Measurements from ENCODE around the gene MAP4K4. TPM values are rescaled to one million over a fixed set of nuclear protein-coding genes. Genes with fewer than 3 reads are reported as not detected.

MAP4K4 gene
- total and polyA plus RNA-seq, 2 of the 4 experiments (the other 2 are of a cell fraction), result 89.4 to 124 TPM

DNA sequence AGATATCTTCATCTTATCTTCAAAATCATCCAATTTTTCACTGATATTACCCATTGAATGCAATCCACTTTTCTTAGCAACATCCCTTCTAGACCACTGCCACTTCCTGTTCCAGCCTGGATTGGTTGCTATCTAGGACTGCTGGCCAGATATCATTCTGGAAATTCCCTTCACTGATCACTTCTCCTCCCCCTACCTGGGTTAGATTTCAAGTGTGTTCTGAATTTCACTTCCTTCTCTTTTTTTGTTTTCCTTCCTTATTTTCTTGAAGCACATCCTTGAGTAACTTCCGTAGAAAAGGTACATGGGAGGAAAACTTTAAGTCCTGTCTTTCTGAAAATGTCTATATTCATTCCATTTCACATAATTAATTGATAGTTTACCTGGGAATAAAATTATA is 212.3 kb downstream of the MAP4K4 start:
- H3K36me3 ChIP-seq (ENCODE audit: control insufficient read depth, insufficient read depth, low read length), result no peaks in the 10 kb centered on the region
- H2BK5ac ChIP-seq (ENCODE audit: low read depth, low read length, poor library complexity, severe bottlenecking), result no peak overlapping the region
- no peak overlapping the region for H3K14ac ChIP-seq (replicated peaks; ENCODE audit: low read depth, low read length)
- no TSS peak for BruUV-seq (replicated peaks)
- no peak overlapping the region for H3K18ac ChIP-seq (ENCODE audit: low read depth, low read length)
- H3K9me3 ChIP-seq (ENCODE audit: control insufficient read depth, insufficient read depth, low read length), result peaks cover 9% of the 10 kb centered on the region
- no peak overlapping the region for H3K9ac ChIP-seq (ENCODE audit: low read depth, low read length)
- H3K23ac ChIP-seq (ENCODE audit: low read depth, low read length), result no peak overlapping the region
- ATAC-seq (ENCODE audit: low read depth), result no peak
- DNase-seq, result no peak
- no peak overlapping the region for H4K5ac ChIP-seq (ENCODE audit: low read depth, low read length)
- H2BK20ac ChIP-seq (ENCODE audit: low read depth, low read length), result no peak overlapping the region
- H2AFZ ChIP-seq (replicated peaks; ENCODE audit: low read length, poor library complexity), result no peak overlapping the region
- H2AK9ac ChIP-seq (replicated peaks; ENCODE audit: low read depth, low read length, poor library complexity), result no peak overlapping the region
- dilution Hi-C loops (cut with HindIII; ENCODE audit: low sequenced_read_pairs, unreplicated experiment), result no loop called here
- H2AK5ac ChIP-seq (ENCODE audit: low read depth, low read length), result no peak overlapping the region
- no peak overlapping the region for H3K56ac ChIP-seq (ENCODE audit: extremely low read depth, insufficient read depth, low read length)
- intact Hi-C loops (cut with micrococcal nuclease), result no loop called here
- H4K8ac ChIP-seq (ENCODE audit: low read depth in 2 of 2, low read length in 2 of 2), result no peak overlapping the region
- TF ChIP-seq RCOR1 (IDR thresholded peaks at IDR 0.05; ENCODE audit: insufficient replicate concordance, low read length) (no peak), USF2 (IDR thresholded peaks at IDR 0.05; ENCODE audit: low read depth, low read length) (no peak), RFX5 (IDR thresholded peaks at IDR 0.05; ENCODE audit: low read depth, low read length) (no peak), MAZ (IDR thresholded peaks at IDR 0.05; ENCODE audit: borderline replicate concordance, low read depth, low read length) (no peak), FOS (IDR thresholded peaks at IDR 0.05; ENCODE audit: low read depth, low read length) (no peak), MAFK (IDR thresholded peaks at IDR 0.05; ENCODE audit: low read depth, low read length) (no peak), CTCF (conservative IDR thresholded peaks at IDR 0.05; ENCODE audit: low read depth, low read length) (no peak), POLR2A (IDR thresholded peaks at IDR 0.05; ENCODE audit: low read depth, low read length) (no peak), SMC3 (IDR thresholded peaks at IDR 0.05; ENCODE audit: low read depth, low read length) (no peak), RAD21 (IDR thresholded peaks at IDR 0.05; ENCODE audit: low read length) (no peak), BHLHE40 (IDR thresholded peaks at IDR 0.05; ENCODE audit: low read depth, low read length) (no peak), NFE2L2 (IDR thresholded peaks at IDR 0.05; ENCODE audit: low read depth, low read length) (no peak)
- TF ChIP-seq, protein P1, sequence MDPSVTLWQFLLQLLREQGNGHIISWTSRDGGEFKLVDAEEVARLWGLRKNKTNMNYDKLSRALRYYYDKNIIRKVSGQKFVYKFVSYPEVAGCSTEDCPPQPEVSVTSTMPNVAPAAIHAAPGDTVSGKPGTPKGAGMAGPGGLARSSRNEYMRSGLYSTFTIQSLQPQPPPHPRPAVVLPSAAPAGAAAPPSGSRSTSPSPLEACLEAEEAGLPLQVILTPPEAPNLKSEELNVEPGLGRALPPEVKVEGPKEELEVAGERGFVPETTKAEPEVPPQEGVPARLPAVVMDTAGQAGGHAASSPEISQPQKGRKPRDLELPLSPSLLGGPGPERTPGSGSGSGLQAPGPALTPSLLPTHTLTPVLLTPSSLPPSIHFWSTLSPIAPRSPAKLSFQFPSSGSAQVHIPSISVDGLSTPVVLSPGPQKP (IDR thresholded peaks at IDR 0.05; ENCODE audit: borderline replicate concordance, low read depth, low read length), result no peak
- no peaks in the 10 kb centered on the region for H3K27me3 ChIP-seq (ENCODE audit: control insufficient read depth, insufficient read depth, low read length)
- in situ Hi-C loops (cut with MboI; ENCODE audit: low sequenced_read_pairs), result no loop called here
- H2BK120ac ChIP-seq (ENCODE audit: low read depth, low read length), result no peak overlapping the region
- POLR2A ChIA-PET (ENCODE audit: unreplicated experiment), result no interaction called here
- H3K4me1 ChIP-seq (ENCODE audit: control insufficient read depth, insufficient read depth, low read length), result no peaks in the 10 kb centered on the region
- no peak overlapping the region for H4K91ac ChIP-seq (ENCODE audit: insufficient read depth, low read depth, low read length)
- CTCF ChIA-PET, result no interaction called here
- no peak overlapping the region for H2BK15ac ChIP-seq (ENCODE audit: low read depth, low read length)
- no peaks in the 10 kb centered on the region for H3K79me1 ChIP-seq (ENCODE audit: low read depth in 1 of 2, low read length in 2 of 2)
- no peak overlapping the region for H3K4me2 ChIP-seq (ENCODE audit: low read depth, low read length)
- no CpG with 5 or more reads among the region's 1 CpG for WGBS, 2 experiments (ENCODE audit: extremely low coverage in 2 of 2, insufficient read length in 1 of 2)
- H3K4ac ChIP-seq (ENCODE audit: low read depth, low read length), result no peak overlapping the region
- H3K9me1 ChIP-seq (ENCODE audit: insufficient read depth, low read length), result no peaks in the 10 kb centered on the region
- no peaks in the 10 kb centered on the region for H4K20me1 ChIP-seq (ENCODE audit: insufficient read depth, low read length)
- no peak overlapping the region for H3K4me3 ChIP-seq (ENCODE audit: insufficient read depth, low read depth, low read length)
- H3K27ac ChIP-seq (ENCODE audit: insufficient read depth, low read length), result no peak overlapping the region
